ENCODE measurements around the gene NPY. TPM values are rescaled to one million over a fixed set of nuclear protein-coding genes. Genes with fewer than 3 reads are reported as not detected.

The NPY gene
- total RNA-seq, 1 donor from 2014 or later = not detected

DNA sequence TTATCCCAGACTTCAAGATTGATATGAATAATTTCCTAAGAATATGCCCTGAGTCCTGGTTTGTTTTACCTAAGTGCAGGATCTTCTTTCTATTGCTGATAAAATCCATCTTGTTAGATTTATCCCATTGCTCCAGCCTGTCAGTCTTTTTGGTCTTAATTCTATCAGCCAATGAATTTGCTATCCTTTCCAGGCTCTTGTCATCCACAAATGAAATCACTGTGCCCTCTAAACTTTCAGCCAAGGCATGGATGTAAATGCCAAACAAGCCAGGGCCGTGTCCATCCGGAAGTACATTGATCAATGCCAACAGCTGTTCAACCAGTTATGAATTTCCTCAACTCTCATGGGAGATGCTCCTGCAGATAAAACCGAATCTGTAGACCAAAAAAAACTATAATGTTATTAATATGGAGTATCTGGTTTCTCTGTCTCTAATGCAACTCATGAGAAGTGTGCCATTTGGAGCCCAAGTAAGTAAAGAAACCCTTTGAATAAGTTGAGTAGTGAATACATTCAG, 40.0 kb downstream of the NPY start:
- peaks cover 20% of the 10 kb centered on the region for H3K27me3 Mint-ChIP-seq (ENCODE audit: low read depth)
- H3K27ac Mint-ChIP-seq = no peak overlapping the region
- no peak overlapping the region for H3K4me3 Mint-ChIP-seq (ENCODE audit: low read depth)
- no peak for DNase-seq (ENCODE audit: low spot score)
- no peaks in the 10 kb centered on the region for H3K36me3 Mint-ChIP-seq (ENCODE audit: low read depth)
- H3K4me1 Mint-ChIP-seq (ENCODE audit: low read depth) = no peaks in the 10 kb centered on the region
- no peaks in the 10 kb centered on the region for H3K9me3 Mint-ChIP-seq
- intact Hi-C loops (cut with micrococcal nuclease) = no loop called here

DNA sequence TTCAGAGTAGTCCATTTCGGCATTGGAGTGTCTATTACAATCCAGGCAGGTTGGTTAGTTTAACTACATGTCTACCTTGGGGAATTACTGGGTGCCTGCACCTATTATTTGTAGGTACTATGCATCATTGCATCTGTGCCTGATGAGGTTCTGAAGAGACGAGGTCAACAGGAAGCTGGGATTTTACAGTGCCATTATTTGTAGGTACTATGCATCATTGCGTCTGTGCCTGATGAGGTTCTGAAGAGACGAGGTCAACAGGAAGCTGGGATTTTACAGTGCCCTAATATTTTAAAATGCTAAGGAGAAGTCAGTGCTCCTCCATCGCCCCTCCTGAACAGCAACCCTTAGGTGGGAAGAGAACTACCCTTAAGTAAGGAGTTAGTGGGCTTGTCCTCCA, 41.7 kb downstream of the NPY start:
- no peak overlapping the region for H3K27ac Mint-ChIP-seq
- H3K36me3 Mint-ChIP-seq (ENCODE audit: low read depth) = no peaks in the 10 kb centered on the region
- DNase-seq (ENCODE audit: low spot score) = no peak
- no peaks in the 10 kb centered on the region for H3K4me1 Mint-ChIP-seq (ENCODE audit: low read depth)
- no peak overlapping the region for H3K4me3 Mint-ChIP-seq (ENCODE audit: low read depth)
- H3K27me3 Mint-ChIP-seq (ENCODE audit: low read depth) = peaks cover 15% of the 10 kb centered on the region
- intact Hi-C loops (cut with micrococcal nuclease) = no loop called here
- no peaks in the 10 kb centered on the region for H3K9me3 Mint-ChIP-seq

DNA sequence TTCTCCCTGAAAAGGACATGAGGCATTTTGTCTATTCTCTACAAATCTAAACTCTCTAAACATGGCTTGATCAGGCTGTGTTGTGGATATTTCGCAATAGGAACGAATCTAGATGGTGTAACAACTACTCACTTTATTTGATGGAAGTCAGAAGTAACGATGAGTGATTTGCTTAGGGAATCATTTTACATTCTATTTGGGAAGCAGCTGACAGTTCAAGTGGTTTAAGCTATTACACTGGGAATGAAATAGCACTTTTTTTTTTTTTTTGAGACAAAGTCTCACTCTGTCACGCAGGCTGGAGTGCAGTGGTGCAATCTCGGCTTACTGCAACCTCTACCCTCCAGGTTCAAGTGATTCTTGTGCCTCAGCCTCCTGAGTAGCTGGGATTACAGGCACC, 44.1 kb downstream of the NPY start:
- Mint-ChIP-seq H3K4me3 (ENCODE audit: low read depth) (no peak overlapping the region), H3K36me3 (ENCODE audit: low read depth) (no peaks in the 10 kb centered on the region), H3K27me3 (ENCODE audit: low read depth) (peaks cover 9% of the 10 kb centered on the region), H3K9me3 (peaks cover 4% of the 10 kb centered on the region), H3K4me1 (ENCODE audit: low read depth) (no peaks in the 10 kb centered on the region), H3K27ac (no peak overlapping the region)
- no peak for DNase-seq (ENCODE audit: low spot score)
- intact Hi-C loops (cut with micrococcal nuclease) = no loop called here

DNA sequence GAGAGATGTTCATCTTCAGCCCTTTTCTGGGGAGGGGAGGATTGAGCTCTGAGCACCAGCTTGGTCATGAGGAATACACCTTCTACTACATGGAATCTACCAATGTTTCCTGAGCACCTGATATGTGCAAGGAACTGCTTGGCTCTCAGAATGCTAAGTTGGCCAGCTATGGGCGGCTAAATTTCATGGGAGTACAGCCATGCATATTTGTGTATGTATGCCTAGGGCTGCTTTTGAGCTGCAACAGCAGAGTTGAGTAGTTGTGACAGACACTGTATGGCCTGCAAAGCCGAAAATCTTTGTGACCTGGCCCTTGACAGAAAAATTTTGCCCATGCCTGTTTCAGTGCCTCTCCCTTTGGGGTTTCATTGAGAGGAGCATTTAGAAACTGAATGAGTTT, 44.9 kb downstream of the NPY start:
- no peaks in the 10 kb centered on the region for H3K4me1 Mint-ChIP-seq (ENCODE audit: low read depth)
- H3K9me3 Mint-ChIP-seq = peaks cover 4% of the 10 kb centered on the region
- no peaks in the 10 kb centered on the region for H3K36me3 Mint-ChIP-seq (ENCODE audit: low read depth)
- no peak overlapping the region for H3K27ac Mint-ChIP-seq
- intact Hi-C loops (cut with micrococcal nuclease) = no loop called here
- peaks cover 8% of the 10 kb centered on the region for H3K27me3 Mint-ChIP-seq (ENCODE audit: low read depth)
- DNase-seq (ENCODE audit: low spot score) = no peak
- H3K4me3 Mint-ChIP-seq (ENCODE audit: low read depth) = no peak overlapping the region

DNA sequence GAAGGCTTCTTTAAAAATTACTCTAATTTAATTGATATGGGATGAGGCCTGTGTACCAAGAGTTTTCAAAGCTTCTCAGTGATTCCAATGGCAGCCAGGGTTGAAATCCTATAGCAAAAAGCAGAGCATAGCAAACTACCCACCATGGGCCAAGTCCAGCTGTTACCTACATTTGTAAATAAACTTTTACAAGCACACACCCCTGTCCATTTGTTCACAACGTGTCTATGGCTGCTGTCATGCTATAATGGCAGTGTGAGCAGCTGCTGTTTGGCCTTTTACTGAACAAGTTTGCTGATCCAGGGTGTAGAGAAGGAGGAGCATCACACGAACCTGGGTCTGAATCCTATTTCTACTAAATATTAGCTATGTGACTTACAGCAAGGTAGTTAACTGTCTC, 50.0 kb downstream of the NPY start:
- Mint-ChIP-seq H3K9me3 (peaks cover 4% of the 10 kb centered on the region), H3K27ac (no peak overlapping the region), H3K4me3 (ENCODE audit: low read depth) (no peak overlapping the region), H3K36me3 (ENCODE audit: low read depth) (no peaks in the 10 kb centered on the region), H3K27me3 (ENCODE audit: low read depth) (peaks cover 17% of the 10 kb centered on the region), H3K4me1 (ENCODE audit: low read depth) (peaks cover 5% of the 10 kb centered on the region)
- no peak for DNase-seq (ENCODE audit: low spot score)
- intact Hi-C loops (cut with micrococcal nuclease) = no loop called here

DNA sequence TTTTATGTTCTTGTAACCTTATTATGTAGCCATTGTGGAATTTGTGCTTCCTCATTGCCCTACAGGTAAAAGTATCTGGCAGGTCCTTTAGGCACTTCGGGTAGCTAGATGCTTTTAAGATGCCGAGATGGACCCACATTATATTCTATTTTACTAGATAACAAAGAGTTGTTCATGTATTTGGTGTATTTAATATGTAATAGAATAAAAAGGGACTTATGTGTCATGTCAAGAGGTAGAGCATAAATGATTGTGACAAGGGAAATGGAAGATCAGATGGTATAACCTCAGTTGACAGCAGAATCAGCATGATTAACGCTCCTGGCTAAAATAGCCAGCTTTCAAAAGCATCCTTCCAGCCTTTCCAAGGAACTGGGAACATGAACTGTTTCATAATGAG, 50.6 kb downstream of the NPY start:
- no peak overlapping the region for H3K27ac Mint-ChIP-seq
- intact Hi-C loops (cut with micrococcal nuclease) = no loop called here
- DNase-seq (ENCODE audit: low spot score) = no peak
- no peaks in the 10 kb centered on the region for H3K36me3 Mint-ChIP-seq (ENCODE audit: low read depth)
- no peak overlapping the region for H3K4me3 Mint-ChIP-seq (ENCODE audit: low read depth)
- peaks cover 17% of the 10 kb centered on the region for H3K27me3 Mint-ChIP-seq (ENCODE audit: low read depth)
- peaks cover 5% of the 10 kb centered on the region for H3K4me1 Mint-ChIP-seq (ENCODE audit: low read depth)
- H3K9me3 Mint-ChIP-seq = peaks cover 4% of the 10 kb centered on the region

DNA sequence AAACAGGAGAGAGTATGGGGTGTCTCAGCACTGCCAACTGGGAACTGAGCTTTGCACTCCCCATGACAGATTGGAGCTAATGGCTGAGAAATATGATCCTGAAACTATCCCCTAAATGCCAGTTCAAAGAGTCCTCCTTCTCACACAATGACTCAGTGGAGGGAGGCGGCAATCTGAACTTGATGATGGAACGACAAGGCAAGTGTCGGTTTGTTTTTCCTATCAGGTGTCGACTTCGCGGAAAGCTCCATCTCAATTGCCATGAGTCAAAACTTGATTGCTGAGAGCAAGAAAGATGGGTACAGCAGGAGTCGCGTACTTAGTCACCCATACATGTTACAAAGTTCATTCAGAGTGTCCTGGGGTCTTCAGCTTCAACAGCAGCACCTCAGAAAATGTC, 52.5 kb downstream of the NPY start:
- Mint-ChIP-seq H3K27ac (no peak overlapping the region), H3K36me3 (ENCODE audit: low read depth) (no peaks in the 10 kb centered on the region), H3K9me3 (peaks cover 4% of the 10 kb centered on the region), H3K4me3 (ENCODE audit: low read depth) (no peak overlapping the region), H3K27me3 (ENCODE audit: low read depth) (peaks cover 17% of the 10 kb centered on the region), H3K4me1 (ENCODE audit: low read depth) (peaks cover 5% of the 10 kb centered on the region)
- DNase-seq (ENCODE audit: low spot score) = no peak
- intact Hi-C loops (cut with micrococcal nuclease) = no loop called here

DNA sequence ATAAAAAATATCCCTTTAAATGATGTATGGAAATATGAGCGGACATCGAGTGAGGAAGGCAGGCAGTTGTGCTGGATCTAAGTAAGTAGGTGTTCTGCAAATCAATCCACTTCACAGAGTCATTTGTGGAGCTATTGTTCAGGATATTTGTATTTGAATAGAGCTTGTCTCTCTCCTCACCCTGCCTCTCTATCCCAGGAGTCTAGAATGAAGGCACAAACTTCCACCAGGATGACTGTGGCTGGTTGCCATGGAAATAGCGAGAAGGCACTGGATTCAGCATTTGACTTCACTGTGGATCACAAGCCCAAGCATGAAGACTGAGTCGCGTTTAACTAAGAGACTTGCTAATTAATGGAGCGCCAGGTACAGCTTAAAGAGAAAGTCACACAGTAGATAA, 53.2 kb downstream of the NPY start:
- Mint-ChIP-seq H3K9me3 (peaks cover 4% of the 10 kb centered on the region), H3K27me3 (ENCODE audit: low read depth) (peaks cover 17% of the 10 kb centered on the region), H3K27ac (no peak overlapping the region), H3K36me3 (ENCODE audit: low read depth) (no peaks in the 10 kb centered on the region), H3K4me1 (ENCODE audit: low read depth) (peaks cover 5% of the 10 kb centered on the region), H3K4me3 (ENCODE audit: low read depth) (no peak overlapping the region)
- DNase-seq (ENCODE audit: low spot score) = no peak
- intact Hi-C loops (cut with micrococcal nuclease) = no loop called here

DNA sequence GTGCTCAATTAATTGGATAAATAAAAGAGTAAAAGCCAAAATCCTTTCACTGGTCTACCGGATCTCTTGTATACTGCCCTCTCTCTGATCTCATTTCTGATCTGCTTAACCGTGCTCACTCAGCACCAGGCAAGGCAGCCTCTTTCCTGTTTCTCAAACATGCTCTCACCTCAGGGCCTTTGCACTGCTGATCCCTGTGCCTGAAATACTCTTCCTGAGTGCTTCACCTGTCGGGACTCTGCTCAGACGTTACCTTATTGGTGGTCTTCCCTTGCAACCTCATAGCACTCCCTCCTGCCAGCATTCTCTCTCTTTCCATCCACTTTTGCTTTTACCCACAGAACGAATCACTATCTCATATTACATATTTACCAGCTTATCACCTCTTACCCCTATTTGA, 55.6 kb downstream of the NPY start:
- H3K27me3 Mint-ChIP-seq (ENCODE audit: low read depth) = peaks cover 13% of the 10 kb centered on the region
- H3K9me3 Mint-ChIP-seq = no peaks in the 10 kb centered on the region
- no peak overlapping the region for H3K4me3 Mint-ChIP-seq (ENCODE audit: low read depth)
- no peak for DNase-seq (ENCODE audit: low spot score)
- intact Hi-C loops (cut with micrococcal nuclease) = no loop called here
- peaks cover 5% of the 10 kb centered on the region for H3K4me1 Mint-ChIP-seq (ENCODE audit: low read depth)
- H3K36me3 Mint-ChIP-seq (ENCODE audit: low read depth) = no peaks in the 10 kb centered on the region
- H3K27ac Mint-ChIP-seq = no peak overlapping the region

DNA sequence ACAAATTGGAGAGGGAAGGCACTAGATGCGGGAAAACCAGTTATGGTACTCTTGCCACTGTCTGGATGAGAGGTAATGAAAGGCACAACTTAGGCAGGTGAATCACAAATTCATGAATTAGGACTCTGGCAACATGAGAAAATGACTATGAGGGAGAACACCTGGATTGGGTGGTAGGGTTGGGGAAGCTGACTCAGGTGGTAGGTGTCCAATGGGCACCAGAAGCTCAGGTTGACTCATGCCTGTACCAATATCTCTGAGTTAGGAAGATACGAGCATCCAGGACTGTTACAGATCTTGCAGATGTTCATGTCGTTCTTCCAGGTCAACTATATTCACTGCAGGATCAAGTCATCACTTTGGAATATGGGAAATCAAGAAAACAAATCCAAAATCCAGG, 56.7 kb downstream of the NPY start:
- intact Hi-C loops (cut with micrococcal nuclease) = no loop called here
- Mint-ChIP-seq H3K4me1 (ENCODE audit: low read depth) (peaks cover 5% of the 10 kb centered on the region), H3K27ac (no peak overlapping the region), H3K4me3 (ENCODE audit: low read depth) (no peak overlapping the region), H3K9me3 (no peaks in the 10 kb centered on the region), H3K27me3 (ENCODE audit: low read depth) (peaks cover 13% of the 10 kb centered on the region), H3K36me3 (ENCODE audit: low read depth) (no peaks in the 10 kb centered on the region)
- no peak for DNase-seq (ENCODE audit: low spot score)

Measured in activated T-helper 2 cell treated with anti-CD3 and anti-CD28 coated beads, Interferon-gamma antibody, Interleukin-2, Interleukin-4, amounts not matched to agents 10 μg/mL and 5 μg/mL and 100 μg/mL, durations not matched to agents 14 hours and 24 hours and 36 hours (primary cell).